Measurements from ENCODE around the gene PGAM4.
"Not testable (repeated sequence)": the region's sequence is repeated elsewhere in the genome, so short reads cannot be mapped to it uniquely, and the experiment has no call there.

Gene PGAM4

DNA sequence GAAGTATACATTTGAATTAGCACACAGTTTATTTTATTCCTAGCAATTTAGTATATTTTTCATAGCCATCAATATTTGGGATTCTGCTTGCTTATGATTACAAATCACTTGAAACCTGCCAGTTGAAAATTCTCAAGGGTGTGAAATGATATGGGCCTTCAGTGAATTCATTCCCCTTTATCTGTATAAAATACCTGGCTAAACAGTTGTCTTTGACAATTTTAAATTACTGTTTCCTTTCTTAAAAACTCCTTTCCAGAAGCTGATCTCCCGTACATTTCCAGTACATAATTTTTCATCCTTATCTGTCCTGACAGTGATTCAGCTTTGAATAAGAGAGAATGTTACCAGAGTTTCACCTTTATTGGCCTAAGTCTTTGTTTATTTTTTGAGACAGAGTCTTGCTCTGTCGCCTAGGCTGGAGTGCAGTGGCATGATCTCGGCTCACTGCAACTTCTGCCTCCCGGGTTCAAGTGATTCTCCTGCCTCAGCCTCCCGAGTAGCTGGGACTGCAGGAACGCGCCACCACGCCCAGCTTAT is 45.0 kb downstream of the PGAM4 start:
- no peak for DNase-seq

DNA sequence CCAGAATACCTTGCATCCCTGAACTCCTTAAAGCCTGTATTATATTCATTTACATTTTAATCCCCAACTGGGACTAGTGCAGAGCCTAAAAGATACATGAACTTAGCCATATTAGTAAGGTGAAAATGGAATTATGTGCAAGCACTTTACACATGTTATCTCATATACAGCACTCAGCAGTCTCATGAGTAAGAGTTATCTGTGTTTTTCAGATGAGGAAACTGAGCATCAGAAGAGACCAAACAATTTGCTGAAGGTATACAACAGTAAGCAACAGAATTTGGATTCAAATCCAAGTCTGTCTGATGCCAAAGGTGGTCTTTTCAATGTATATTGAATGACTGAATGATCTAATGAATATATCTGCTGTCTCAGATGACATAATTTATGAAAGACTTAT is 46.7 kb downstream of the PGAM4 start:
- no peak for DNase-seq

DNA sequence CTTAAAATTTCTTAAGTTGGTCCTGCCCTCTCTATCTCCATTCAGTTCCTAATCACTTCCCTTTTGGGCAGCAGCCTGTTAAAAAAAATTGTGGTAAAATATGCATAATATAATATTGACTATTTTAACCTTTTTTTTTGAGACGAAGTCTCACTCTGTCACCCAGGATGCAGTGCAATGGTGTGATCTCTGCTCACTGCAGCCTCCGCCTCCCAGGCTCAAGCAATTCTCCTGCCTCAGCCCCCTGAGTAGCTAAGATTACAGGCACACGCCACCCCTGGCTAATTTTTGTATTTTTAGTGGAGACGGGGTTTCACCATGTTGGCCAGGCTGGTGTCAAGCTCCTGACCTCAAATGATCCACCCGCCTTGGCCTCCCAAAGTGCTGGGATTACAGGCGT is 50.1 kb downstream of the PGAM4 start:
- DNase-seq: not testable (repeated sequence)

DNA sequence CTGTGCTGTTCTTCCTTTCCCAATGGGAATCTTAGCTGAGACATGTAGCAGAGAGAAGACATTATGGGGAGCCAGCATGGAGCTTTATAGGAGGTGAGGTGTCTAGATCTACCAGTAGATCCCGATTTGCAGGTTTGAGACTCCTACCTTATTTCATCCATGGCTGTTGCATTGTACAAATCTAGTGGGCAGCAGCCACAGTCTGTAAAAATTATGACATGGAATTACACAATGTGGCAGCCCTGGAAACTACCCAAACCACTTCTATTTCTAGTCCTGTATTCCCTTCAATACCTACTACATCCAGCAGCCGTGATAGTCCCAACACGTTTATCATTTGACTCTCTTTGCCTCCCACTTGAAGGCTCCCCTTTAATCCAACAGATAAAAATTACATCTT is 50.9 kb downstream of the PGAM4 start:
- DNase-seq: no peak
